Dermis blood vessel endothelial cell (primary cell): ENCODE data around the gene BCL2L15. TPM values are rescaled to one million over a fixed set of nuclear protein-coding genes. Genes with fewer than 3 reads are reported as not detected.
"Not testable (repeated sequence)": the region's sequence is repeated elsewhere in the genome, so short reads cannot be mapped to it uniquely, and the experiment has no call there.

ENCODE experiments used
- DNase-seq: peaks from one replicate; pipeline ENCODE4 v3.0.0; 2010
- total RNA-seq: library from RNA; depleted of rRNA; stranded (reverse); fragments of >200 nt; gene quantifications from 2 replicates; pipeline ENCODE4 v1.2.3, GENCODE V29; 2014

Gene BCL2L15
- total RNA-seq, 1 donor from 2014 or later: 0.17 TPM

DNA sequence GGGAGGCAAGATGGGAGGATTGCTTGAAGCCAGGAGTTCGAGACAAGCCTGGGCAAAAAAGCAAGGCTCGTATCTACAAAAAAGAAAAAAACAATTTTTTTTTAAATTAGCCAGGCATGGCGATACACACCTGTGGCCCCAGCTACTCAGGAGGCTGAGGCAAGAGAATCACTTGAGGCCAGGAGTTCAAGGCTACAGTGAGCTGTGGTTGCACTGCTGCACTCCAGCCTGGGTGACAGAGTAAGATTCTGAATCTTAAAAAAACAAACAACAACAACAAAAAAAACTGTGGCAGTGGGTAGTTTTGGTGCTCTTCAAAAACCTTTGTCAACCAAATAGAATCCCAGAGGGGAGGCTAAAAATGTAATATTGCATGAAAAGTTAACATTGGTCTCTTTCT, 16.6 kb downstream of the BCL2L15 start:
- DNase-seq: no peak

GRCh38 chr1:113868387-113869083, 18.8 kb downstream of the BCL2L15 start:
- peak; percentile 59 for DNase-seq

GRCh38 chr1:113861641-113862040, 25.7 kb downstream of the BCL2L15 start:
- no peak for DNase-seq

GRCh38 chr1:113860891-113861290, 26.5 kb downstream of the BCL2L15 start:
- DNase-seq: peak; percentile 78

- DNase-seq: no peak
These were observed 27.8 kb downstream of the BCL2L15 start for GRCh38 chr1:113859478-113860175.

GRCh38 chr1:113858982-113859381, 28.4 kb downstream of the BCL2L15 start:
- DNase-seq: no peak

DNA sequence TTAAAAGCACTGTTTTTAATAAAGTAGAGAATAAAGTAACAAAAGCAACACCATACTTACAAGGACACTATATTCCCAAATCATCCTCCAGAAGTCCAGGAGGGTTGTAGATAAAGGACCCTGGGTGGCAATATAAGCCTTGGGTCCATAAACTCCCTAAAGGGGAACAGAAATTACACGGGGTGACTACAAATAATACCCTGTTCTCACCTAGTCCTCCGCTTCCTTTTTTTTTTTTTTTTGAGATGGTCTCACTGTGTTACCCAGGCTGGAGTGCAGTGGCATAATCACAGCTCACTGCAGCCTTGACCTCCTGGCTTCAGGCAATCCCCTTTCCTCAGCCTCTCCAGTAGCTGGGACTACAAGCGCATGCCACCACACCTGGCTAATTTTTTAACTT, 29.0 kb downstream of the BCL2L15 start:
- DNase-seq: no peak

DNA sequence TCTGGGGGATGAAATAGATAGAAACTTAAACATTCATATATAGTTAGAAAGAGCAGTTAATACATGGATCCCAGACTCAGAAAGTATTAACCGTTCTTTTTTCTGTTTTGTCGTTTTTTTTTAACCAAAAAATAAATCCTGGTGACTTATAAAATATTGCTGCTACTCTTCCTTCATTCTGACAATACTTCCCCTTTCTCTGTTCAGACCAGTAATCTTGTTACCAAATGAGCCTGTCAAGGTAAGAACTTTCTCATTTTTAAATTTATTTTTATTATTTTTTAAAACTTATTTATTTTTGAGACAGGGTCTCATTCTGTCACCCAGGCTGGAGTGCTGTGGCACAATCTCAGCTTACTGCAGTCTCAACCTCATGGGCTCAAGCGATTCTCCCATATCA, 29.6 kb downstream of the BCL2L15 start:
- no peak for DNase-seq

GRCh38 chr1:113856401-113856790, 31.0 kb downstream of the BCL2L15 start:
- no peak for DNase-seq

DNA sequence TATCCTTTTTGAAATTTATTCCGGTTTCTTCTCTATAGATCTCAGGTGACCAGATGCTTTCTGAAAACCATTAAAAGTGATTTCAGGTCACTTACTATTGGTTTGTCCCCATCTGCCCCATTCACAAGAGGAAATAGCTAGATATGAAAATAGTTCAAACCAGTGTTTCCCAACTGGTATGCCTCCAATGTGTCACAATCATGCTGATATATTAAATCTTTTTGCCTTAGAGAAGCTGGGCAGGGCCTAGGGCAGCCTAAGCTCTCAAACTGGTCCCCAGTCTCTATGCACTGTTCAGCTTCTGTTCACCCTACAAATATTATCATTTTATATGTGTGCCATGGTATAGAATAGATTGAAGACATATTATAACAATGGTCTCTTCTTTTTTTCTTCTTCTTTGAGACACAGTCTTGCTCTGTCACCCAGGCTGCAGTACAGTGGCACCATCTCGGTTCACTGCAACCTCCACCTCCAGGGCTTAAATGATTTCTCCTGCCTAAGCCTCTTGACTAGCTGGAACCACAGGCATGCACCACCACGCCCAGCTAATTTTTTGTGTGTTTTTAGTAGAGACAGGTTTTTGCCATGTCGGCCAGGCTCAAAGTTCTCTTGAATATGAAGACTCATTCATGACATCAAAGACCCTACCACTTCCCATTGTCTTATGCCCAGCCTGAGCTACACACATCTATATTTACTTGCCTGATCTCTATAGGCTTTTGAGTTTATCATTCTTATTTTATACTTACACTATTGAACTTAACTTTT, 31.6 kb downstream of the BCL2L15 start:
- DNase-seq: no peak

DNA sequence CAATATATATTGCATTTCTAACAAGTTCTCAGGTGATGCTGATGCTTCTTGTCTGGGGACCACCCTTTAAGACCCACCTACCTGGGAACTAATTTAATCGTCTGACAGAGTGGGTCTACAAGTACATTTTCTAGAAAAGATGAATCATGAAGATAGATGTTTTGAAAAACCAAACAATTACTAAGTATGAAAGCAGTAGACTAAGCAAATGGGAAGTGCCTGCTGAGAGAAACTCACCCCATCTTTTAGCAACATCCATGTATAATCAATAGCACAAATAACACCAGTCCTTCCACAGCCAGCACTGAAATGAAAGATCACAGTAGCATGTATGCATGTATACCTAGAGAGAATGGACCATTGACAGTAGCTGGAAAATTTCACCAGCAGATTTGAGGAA, 33.1 kb downstream of the BCL2L15 start:
- DNase-seq: no peak

DNA sequence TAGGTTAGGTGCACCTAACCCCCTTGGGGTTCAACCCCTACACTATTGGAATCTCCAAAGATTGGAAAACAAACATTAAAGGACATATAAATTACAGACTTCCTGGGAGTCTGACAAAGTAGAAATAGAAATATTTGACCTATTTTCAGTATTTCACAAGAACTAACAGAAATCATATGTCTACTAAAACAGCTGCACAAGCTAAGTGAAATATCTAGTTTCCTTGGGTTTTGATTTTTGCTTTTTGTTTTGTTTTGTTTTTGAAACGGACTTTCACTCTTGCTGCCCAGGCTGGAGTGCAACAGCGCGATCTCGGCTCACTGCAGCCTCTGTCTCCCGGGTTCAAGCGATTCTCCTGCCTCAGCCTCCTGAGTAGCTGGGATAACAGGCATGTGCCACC, 34.7 kb downstream of the BCL2L15 start:
- DNase-seq: not testable (repeated sequence)

- no peak for DNase-seq
These were observed 37.1 kb downstream of the BCL2L15 start for GRCh38 chr1:113850127-113850796.

DNA sequence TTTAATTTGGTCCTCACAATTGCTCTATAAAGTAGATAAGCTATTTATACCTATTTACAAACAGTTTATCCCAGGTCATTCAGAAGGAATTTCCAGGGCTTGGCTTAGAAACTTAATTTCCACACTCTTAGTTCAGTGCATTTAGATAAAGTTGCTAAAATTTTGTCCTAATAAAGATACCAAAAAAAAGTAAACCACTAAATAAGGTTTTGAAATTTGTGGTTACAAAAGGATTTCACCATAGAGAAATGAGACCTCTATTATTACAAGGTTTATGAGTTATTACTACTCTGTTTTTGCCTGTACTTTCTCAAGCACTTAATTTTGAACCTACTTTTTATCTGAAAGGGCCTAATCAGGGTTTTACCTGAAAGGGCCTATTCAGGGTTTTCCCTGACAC, 38.3 kb downstream of the BCL2L15 start:
- no peak for DNase-seq

GRCh38 chr1:113846391-113847035, 40.9 kb downstream of the BCL2L15 start:
- DNase-seq: no peak

GRCh38 chr1:113836534-113836933, 50.8 kb downstream of the BCL2L15 start:
- no peak for DNase-seq

- DNase-seq: peak; percentile 76
These were observed 51.6 kb downstream of the BCL2L15 start for GRCh38 chr1:113835686-113836290.

GRCh38 chr1:113834716-113835115, 52.7 kb downstream of the BCL2L15 start:
- no peak for DNase-seq
